Immature natural killer cell (primary cell): ENCODE data around the gene SKP1. TPM values are rescaled to one million over a fixed set of nuclear protein-coding genes. Genes with fewer than 3 reads are reported as not detected.

Experiments
- DNase-seq, 3 donors: peaks; one replicate each; pipeline ENCODE4 v3.0.0; 2022; ENCODE audit warnings: mixed read lengths in 1 of 3
- H3K27ac Mint-ChIP-seq, 6 donors: one replicate each; pipeline ENCODE4 v1.8.0; 2020; ENCODE audit warnings: mixed read lengths in 6 of 6, mild to moderate bottlenecking in 5 of 6, inconsistent platforms in 4 of 6, moderate library complexity in 3 of 6
- H3K27me3 Mint-ChIP-seq, 3 donors: one replicate each; pipeline ENCODE4 v1.8.0; 2020 to 2021; ENCODE audit warnings: low read depth in 3 of 3, mild to moderate bottlenecking in 3 of 3, mixed read lengths in 3 of 3, moderate library complexity in 3 of 3, inconsistent platforms in 1 of 3
- H3K36me3 Mint-ChIP-seq, 3 donors: one replicate each; pipeline ENCODE4 v1.8.0; 2020; ENCODE audit warnings: mixed read lengths in 3 of 3, inconsistent platforms in 2 of 3, mild to moderate bottlenecking in 2 of 3
- H3K4me1 Mint-ChIP-seq, 2 donors: one replicate each; pipeline ENCODE4 v1.8.0; 2020; ENCODE audit warnings: inconsistent platforms in 2 of 2, mild to moderate bottlenecking in 2 of 2, mixed read lengths in 2 of 2, moderate library complexity in 1 of 2
- H3K4me3 Mint-ChIP-seq, 5 donors: one replicate each; pipeline ENCODE4 v1.8.0; 2020; ENCODE audit warnings: mild to moderate bottlenecking in 5 of 5, mixed read lengths in 5 of 5, inconsistent platforms in 3 of 5, moderate library complexity in 3 of 5
- H3K9me3 Mint-ChIP-seq, 6 donors: one replicate each; pipeline ENCODE4 v1.8.0; 2020; ENCODE audit warnings: mild to moderate bottlenecking in 6 of 6, mixed read lengths in 6 of 6, inconsistent platforms in 4 of 6, moderate library complexity in 3 of 6
- polyA plus RNA-seq, 3 donors: library from polyadenylated mRNA; unstranded; fragments of 300-500 nt; fragmentation: Illumina TruSeq; gene quantifications; one replicate each; pipeline ENCODE4 v1.2.3, GENCODE V29; 2021

The SKP1 gene
- polyA plus RNA-seq, 3 donors from 2014 or later, result 955 to 1,349 (median 1,131) TPM

DNA sequence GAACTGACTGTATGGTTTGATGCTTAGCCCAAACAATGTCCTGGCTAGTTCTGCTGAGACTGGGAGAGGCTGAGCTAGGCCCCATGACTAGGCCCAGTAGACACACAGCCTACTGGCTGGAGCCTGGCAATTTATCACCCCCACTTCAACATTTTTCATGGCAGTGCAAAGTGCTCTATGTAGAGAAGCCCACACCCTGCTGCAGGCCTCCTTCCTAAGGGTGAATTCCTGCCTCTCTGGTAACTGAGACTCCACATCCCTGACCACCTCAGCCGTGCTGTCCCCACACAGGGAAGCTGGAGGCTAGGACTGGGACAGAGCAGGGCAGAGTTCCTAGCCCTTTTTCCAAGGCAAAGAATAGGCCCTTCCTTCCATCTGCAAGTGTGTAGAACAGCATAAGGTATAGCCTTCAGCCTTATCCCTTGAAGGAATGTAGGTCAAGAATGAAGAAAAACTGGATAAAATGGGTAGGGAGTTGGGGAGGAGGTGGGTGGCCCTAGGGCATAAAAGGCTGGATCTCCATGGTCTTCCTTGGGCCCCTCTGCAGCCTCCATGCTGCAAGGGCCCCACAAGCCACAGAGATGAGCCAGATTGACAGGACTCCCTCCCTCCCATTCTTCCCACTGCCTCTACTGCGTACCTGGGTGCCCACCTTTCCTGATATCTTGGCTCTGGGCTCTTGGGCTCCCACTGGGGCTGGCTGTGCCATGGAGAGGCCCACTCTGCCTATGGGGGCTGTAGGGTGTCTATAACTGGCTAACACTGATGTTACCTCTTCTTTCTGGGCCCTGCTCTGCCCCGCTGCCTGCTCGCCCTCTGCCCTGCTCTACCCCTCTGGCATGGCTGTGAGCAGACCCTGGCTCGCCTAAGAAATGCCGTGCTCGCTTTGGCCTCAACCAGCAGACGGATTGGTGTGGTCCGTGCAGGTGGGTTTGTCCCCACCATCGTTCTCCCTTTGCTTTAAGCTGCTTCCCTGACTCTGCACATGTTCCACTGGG is 32.5 kb downstream of the SKP1 start:
- Mint-ChIP-seq H3K4me3 (no peak overlapping the region), H3K4me1 (peaks cover 34 to 50% of the 10 kb centered on the region in 2 donors), H3K9me3 (no peaks in the 10 kb centered on the region), H3K27me3 (peaks cover 14 to 32% (median 22%) of the 10 kb centered on the region in 3 donors), H3K36me3 (peaks cover 0 to 19% (median 4%) of the 10 kb centered on the region in 3 donors), H3K27ac (peak overlapping the region in 5 of 6 donors; percentile 63 to 87 (median 73))
- DNase-seq, result no peak

GRCh38 chr5:134143431-134143830 is 33.3 kb downstream of the SKP1 start:
- H3K27ac Mint-ChIP-seq, result peak overlapping the region in 3 of 6 donors; percentile 51 to 67 (median 66)
- H3K4me1 Mint-ChIP-seq, result peaks cover 40 to 53% of the 10 kb centered on the region in 2 donors
- no peak for DNase-seq
- H3K36me3 Mint-ChIP-seq, result peaks cover 0 to 16% (median 4%) of the 10 kb centered on the region in 3 donors
- peaks cover 14 to 31% (median 25%) of the 10 kb centered on the region in 3 donors for H3K27me3 Mint-ChIP-seq
- no peaks in the 10 kb centered on the region for H3K9me3 Mint-ChIP-seq
- no peak overlapping the region for H3K4me3 Mint-ChIP-seq

DNA sequence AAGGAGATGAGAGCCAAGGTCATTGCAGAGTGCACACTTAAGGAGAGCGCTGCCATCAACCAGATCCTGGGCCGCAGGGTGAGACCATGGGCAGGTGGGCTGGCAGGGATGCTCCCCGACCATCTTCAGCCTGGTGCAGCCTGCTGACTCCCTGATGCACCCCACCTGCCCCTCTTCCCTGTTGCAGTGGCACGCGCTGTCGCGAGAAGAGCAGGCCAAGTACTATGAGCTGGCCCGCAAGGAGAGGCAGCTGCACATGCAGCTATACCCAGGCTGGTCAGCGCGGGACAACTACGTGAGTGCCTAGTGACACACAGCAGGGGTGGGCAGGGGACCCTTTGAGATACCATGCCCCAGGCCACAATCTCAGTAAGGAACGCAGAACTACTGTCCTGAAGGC is 33.9 kb downstream of the SKP1 start:
- Mint-ChIP-seq H3K9me3 (no peaks in the 10 kb centered on the region), H3K27ac (peak overlapping the region in 4 of 6 donors; percentile 51 to 67 (median 58)), H3K4me1 (peaks cover 43 to 60% of the 10 kb centered on the region in 2 donors), H3K4me3 (no peak overlapping the region), H3K27me3 (peaks cover 14 to 27% (median 22%) of the 10 kb centered on the region in 3 donors), H3K36me3 (peaks cover 0 to 14% (median 4%) of the 10 kb centered on the region in 3 donors)
- no peak for DNase-seq

- Mint-ChIP-seq H3K27ac (peak overlapping the region; percentile 51 to 92 (median 86)), H3K4me1 (peaks cover 51 to 63% of the 10 kb centered on the region in 2 donors), H3K27me3 (peaks cover 14 to 30% (median 25%) of the 10 kb centered on the region in 3 donors), H3K4me3 (no peak overlapping the region), H3K9me3 (no peaks in the 10 kb centered on the region), H3K36me3 (peaks cover 0 to 14% (median 4%) of the 10 kb centered on the region in 3 donors)
- DNase-seq, result no peak
Observed at GRCh38 chr5:134142052-134142451, 34.7 kb downstream of the SKP1 start.

DNA sequence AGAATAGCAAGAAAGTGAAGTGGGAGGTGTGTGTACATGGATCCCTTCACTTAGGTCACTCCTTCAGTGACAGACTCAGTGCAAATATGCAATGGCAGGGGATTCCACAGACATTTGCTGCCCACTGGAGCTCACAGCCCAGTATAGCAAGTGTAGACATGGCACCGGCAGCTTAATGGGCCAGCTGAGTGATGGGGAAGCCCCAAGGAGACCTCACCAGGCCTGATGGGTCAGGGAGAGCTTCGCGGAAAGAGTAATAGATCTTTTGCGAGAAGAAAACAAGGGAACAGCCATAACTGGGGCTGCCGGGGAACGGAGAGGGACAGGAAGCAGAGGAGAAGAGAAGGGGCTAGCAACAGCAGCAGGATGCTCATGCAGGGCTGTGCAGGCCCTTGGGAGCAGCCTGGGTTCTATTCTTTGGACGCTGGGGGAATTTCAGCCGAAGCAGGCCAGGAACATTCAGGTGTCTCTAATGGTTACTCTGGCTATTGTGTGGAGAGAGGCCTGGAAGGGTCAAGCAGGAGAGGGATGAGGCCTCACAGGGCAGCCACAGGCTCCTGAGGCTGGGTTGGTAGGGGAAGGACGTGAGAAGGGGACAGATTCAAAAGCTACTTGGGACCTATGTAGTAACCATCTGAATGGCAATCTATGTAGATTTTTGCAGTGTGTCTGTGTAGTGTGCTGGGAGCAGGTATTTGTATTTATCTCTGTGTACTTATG is 35.3 kb downstream of the SKP1 start:
- H3K36me3 Mint-ChIP-seq, result peaks cover 0 to 14% (median 4%) of the 10 kb centered on the region in 3 donors
- H3K9me3 Mint-ChIP-seq, result no peaks in the 10 kb centered on the region
- no peak for DNase-seq
- H3K27ac Mint-ChIP-seq, result peak overlapping the region; percentile 48 to 92 (median 86)
- H3K4me3 Mint-ChIP-seq, result no peak overlapping the region
- peaks cover 14 to 29% (median 25%) of the 10 kb centered on the region in 3 donors for H3K27me3 Mint-ChIP-seq
- H3K4me1 Mint-ChIP-seq, result peaks cover 56 to 66% of the 10 kb centered on the region in 2 donors

- Mint-ChIP-seq H3K4me3 (no peak overlapping the region), H3K36me3 (peaks cover 1 to 18% (median 7%) of the 10 kb centered on the region in 3 donors), H3K27ac (peak overlapping the region; percentile 48 to 92 (median 86)), H3K4me1 (peaks cover 57 to 68% of the 10 kb centered on the region in 2 donors), H3K9me3 (no peaks in the 10 kb centered on the region), H3K27me3 (peaks cover 8 to 26% (median 22%) of the 10 kb centered on the region in 3 donors)
- peak; percentile 67 to 71 (median 70) for DNase-seq
Observed at GRCh38 chr5:134140530-134141201, 36.1 kb downstream of the SKP1 start.

- Mint-ChIP-seq H3K4me3 (peak overlapping the region in 2 of 5 donors; percentile 3 to 8), H3K4me1 (peaks cover 60 to 68% of the 10 kb centered on the region in 2 donors), H3K36me3 (peaks cover 7 to 22% (median 9%) of the 10 kb centered on the region in 3 donors), H3K27me3 (peaks cover 8 to 28% (median 19%) of the 10 kb centered on the region in 3 donors), H3K9me3 (no peaks in the 10 kb centered on the region), H3K27ac (peak overlapping the region; percentile 48 to 92 (median 83))
- no peak for DNase-seq
Observed at GRCh38 chr5:134139891-134140469, 36.8 kb downstream of the SKP1 start.

DNA sequence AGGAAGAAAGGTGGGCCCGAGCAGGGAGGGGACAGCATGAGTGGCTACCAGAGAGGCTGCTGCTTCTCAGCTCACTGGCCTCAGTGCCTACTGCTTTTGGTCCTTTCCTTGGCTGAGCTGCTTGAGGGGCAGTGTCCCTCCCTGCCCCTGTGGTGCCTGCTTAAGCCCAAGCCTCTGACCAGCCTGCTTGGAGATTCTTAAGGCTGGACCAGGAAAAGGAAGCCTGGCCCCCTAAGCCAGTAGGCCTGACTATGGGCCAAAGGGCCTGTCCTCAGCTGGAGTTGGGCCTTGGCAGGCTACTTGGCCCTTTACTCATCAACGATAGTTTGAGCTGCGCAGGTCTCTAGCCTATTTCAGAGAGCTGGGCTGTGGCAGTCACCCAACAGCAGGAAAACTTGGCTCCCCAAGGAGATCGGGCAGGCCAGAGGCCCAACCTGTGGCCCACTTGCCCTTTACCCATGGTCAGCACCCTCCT is 37.3 kb downstream of the SKP1 start:
- Mint-ChIP-seq H3K4me3 (peak overlapping the region in 2 of 5 donors; percentile 3 to 8), H3K27ac (peak overlapping the region; percentile 75 to 92 (median 87)), H3K4me1 (peaks cover 63 to 69% of the 10 kb centered on the region in 2 donors), H3K27me3 (peaks cover 8 to 26% (median 16%) of the 10 kb centered on the region in 3 donors), H3K36me3 (peaks cover 7 to 18% (median 9%) of the 10 kb centered on the region in 3 donors), H3K9me3 (no peaks in the 10 kb centered on the region)
- DNase-seq, result no peak

GRCh38 chr5:134138416-134139376 is 38.1 kb downstream of the SKP1 start:
- Mint-ChIP-seq H3K27ac (peak overlapping the region; percentile 82 to 92 (median 87)), H3K36me3 (peaks cover 7 to 18% (median 9%) of the 10 kb centered on the region in 3 donors), H3K4me3 (peak overlapping the region in 1 of 5 donors; percentile 4), H3K4me1 (peaks cover 67 to 73% of the 10 kb centered on the region in 2 donors), H3K9me3 (no peaks in the 10 kb centered on the region), H3K27me3 (peaks cover 4 to 22% (median 16%) of the 10 kb centered on the region in 3 donors)
- no peak for DNase-seq

DNA sequence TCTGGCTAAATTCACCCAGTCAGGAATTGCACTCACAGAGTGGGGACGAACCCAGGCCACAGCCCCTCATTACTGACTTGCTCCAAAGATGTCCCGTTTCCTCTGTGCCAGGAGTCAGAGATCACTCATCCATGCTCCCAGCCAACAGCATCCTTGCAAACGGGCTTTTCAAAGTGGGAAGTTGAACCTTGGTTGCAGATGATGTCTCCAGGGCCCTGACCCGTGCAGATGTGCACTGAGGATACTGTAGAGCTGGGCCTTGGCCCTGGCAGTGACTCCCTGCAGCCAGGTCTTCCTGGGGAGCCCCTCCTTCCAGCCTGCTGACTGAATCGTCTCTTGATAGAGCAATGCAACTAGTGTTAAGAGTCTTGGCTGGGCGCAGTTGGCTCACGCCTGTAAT is 40.0 kb downstream of the SKP1 start:
- Mint-ChIP-seq H3K27me3 (peaks cover 8 to 22% (median 18%) of the 10 kb centered on the region in 3 donors), H3K4me1 (peaks cover 86 to 91% of the 10 kb centered on the region in 2 donors), H3K9me3 (no peaks in the 10 kb centered on the region), H3K36me3 (peaks cover 9 to 18% (median 10%) of the 10 kb centered on the region in 3 donors), H3K4me3 (peak overlapping the region in 2 of 5 donors; percentile 13 to 59), H3K27ac (peak overlapping the region; percentile 82 to 92 (median 86))
- DNase-seq, result no peak

DNA sequence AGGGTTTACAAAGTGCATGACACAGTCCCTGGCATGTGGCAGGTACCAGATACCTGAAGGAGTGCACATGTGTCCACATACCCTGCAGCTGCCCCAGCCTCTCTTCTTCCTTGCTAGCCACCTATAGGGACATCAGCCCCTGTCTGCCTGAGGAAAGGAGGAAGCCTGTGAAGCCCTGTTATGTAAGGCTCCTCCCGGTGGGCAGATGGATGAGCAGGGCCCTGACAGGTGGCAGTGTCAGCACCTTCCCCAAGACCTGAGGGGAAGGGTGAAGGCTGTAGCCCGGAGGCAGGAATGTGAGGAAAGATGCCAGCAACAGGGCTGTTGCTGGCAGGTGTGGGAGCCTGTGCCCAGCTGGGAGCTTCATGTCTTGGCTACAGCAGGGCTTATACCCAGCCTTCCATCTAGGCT is 40.5 kb downstream of the SKP1 start:
- no peak for DNase-seq
- Mint-ChIP-seq H3K9me3 (no peaks in the 10 kb centered on the region), H3K36me3 (peaks cover 5 to 13% (median 10%) of the 10 kb centered on the region in 3 donors), H3K4me3 (peak overlapping the region in 2 of 5 donors; percentile 39 to 42), H3K27me3 (peaks cover 12 to 26% (median 18%) of the 10 kb centered on the region in 3 donors), H3K27ac (peak overlapping the region; percentile 82 to 92 (median 86)), H3K4me1 (peaks cover 90 to 91% of the 10 kb centered on the region in 2 donors)
